GM21528 (cell line): ENCODE results near the gene ZNF841.
"Not testable (repeated sequence)": the region's sequence is repeated elsewhere in the genome, so short reads cannot be mapped to it uniquely, and the experiment has no call there.

ENCODE experiments used
- ATAC-seq: cut with Tn5 transposase; IDR thresholded peaks from one replicate; pipeline ENCODE4 v1.9.1; 2021; ENCODE audit warnings: mild to moderate bottlenecking, moderate library complexity; ENCODE audit not compliant: unreplicated experiment, low FRiP score

The ZNF841 gene

GRCh38 chr19:52070496-52070895 lies 25.1 kb downstream of the ZNF841 start:
- no peak for ATAC-seq

GRCh38 chr19:52069653-52070052 lies 25.9 kb downstream of the ZNF841 start:
- ATAC-seq: no peak

GRCh38 chr19:52066258-52066863 lies 29.2 kb downstream of the ZNF841 start:
- no peak for ATAC-seq

- no peak for ATAC-seq
These were observed 30.2 kb downstream of the ZNF841 start for GRCh38 chr19:52065399-52065798.

- ATAC-seq: not testable (repeated sequence)
These were observed 39.1 kb downstream of the ZNF841 start for GRCh38 chr19:52056480-52056879.

- not testable (repeated sequence) for ATAC-seq
These were observed 43.8 kb downstream of the ZNF841 start for GRCh38 chr19:52051736-52052135.

- ATAC-seq: peak; percentile 89
These were observed 46.7 kb downstream of the ZNF841 start, which contains the start of gene ZNF432 for GRCh38 chr19:52048555-52049501. ZNF432 (minus strand) TSS chr19:52048838; CDS start chr19:52046868, 1,970 bp downstream.

- no peak for ATAC-seq
These were observed 56.4 kb downstream of the ZNF841 start for GRCh38 chr19:52039169-52039568.

- ATAC-seq: no peak
These were observed 61.4 kb downstream of the ZNF841 start for GRCh38 chr19:52034051-52034728.

- peak; percentile 27 for ATAC-seq
These were observed 66.8 kb downstream of the ZNF841 start for GRCh38 chr19:52028780-52029123.

GRCh38 chr19:52028027-52028779 lies 67.4 kb downstream of the ZNF841 start, which contains the start of gene ZNF614:
ZNF614 (minus strand) TSS chr19:52028379; CDS start chr19:52025745, 2,634 bp downstream.
- peak; percentile 92 for ATAC-seq

GRCh38 chr19:52026255-52026990 lies 69.1 kb downstream of the ZNF841 start:
- ATAC-seq: not testable (repeated sequence)

- ATAC-seq: not testable (repeated sequence)
These were observed 71.1 kb downstream of the ZNF841 start for GRCh38 chr19:52024478-52024877.

GRCh38 chr19:52022193-52022592 lies 73.4 kb downstream of the ZNF841 start:
- ATAC-seq: no peak

- ATAC-seq: no peak
These were observed 75.1 kb downstream of the ZNF841 start for GRCh38 chr19:52020506-52020905.
